Vagina (tissue), 2 donors: Measurements from ENCODE around the gene SCUBE1. TPM values are rescaled to one million over a fixed set of nuclear protein-coding genes. Genes with fewer than 3 reads are reported as not detected.

Experiments
- DNase-seq, 2 donors: peaks; one replicate each; pipeline ENCODE4 v3.0.0-alpha.2; 2017; ENCODE audit errors: extremely low spot score in 2 of 2
- H3K27ac ChIP-seq: fragments of 200-600 bp; sonication (generic); one replicate; pipeline ENCODE4 v1.5.1; 2019
- H3K27me3 ChIP-seq: fragments of 200-600 bp; sonication (generic); one replicate; pipeline ENCODE4 v1.5.1; 2019
- H3K36me3 ChIP-seq, 2 donors: fragments of 200-600 bp; sonication (generic); one replicate each; pipeline ENCODE4 v1.5.1; 2017 to 2019
- H3K4me1 ChIP-seq: fragments of 200-600 bp; sonication (generic); one replicate; pipeline ENCODE4 v1.5.1; 2019
- H3K4me3 ChIP-seq, 2 donors: fragments of 200-600 bp; sonication (generic); 1 replicate in 1 of 2; 2 replicates in 1 of 2; pipeline ENCODE4 v1.5.1; 2016 to 2019
- H3K9me3 ChIP-seq: fragments of 200-600 bp; sonication (generic); one replicate; pipeline ENCODE4 v1.5.1; 2019
- POLR2A ChIP-seq, 2 donors: fragments of 450-650 bp; IDR thresholded peaks; one replicate each; pipeline ENCODE4 v1.6.1; 2017; ENCODE audit warnings: antibody characterized with exemption in 2 of 2, mild to moderate bottlenecking in 2 of 2, moderate library complexity in 2 of 2
- POLR2AphosphoS5 ChIP-seq, 2 donors: sonication (generic); formaldehyde crosslinking; IDR thresholded peaks; one replicate each; pipeline ENCODE4 v1.9.0; 2017; ENCODE audit warnings: antibody characterized with exemption in 2 of 2, mild to moderate bottlenecking in 2 of 2, low read depth in 1 of 2; ENCODE audit not compliant: insufficient read depth in 1 of 2
- intact Hi-C: fragments of 100-400 bp; cut with DNase I; formaldehyde crosslinking; loops from one replicate; pipeline ENCODE4 v1.15.1; 2023
- total RNA-seq: library from RNA; depleted of rRNA; stranded (reverse); fragments of >200 nt; gene quantifications from one replicate; pipeline ENCODE4 v1.2.3, GENCODE V29; 2016
- TF ChIP-seq, protein P1 (sequence below), 3 experiments: fragments of 450-650 bp in 2 of 3; fragments of 200-600 bp in 1 of 3; sonication (generic) in 1 of 3; IDR thresholded peaks; one replicate each; pipeline ENCODE4 v1.5.1; 2017 to 2019; ENCODE audit warnings: antibody characterized with exemption in 3 of 3, mild to moderate bottlenecking in 2 of 3, moderate library complexity in 2 of 3

SCUBE1 gene
- total RNA-seq, 1 donor from 2014 or later, result 6.9 TPM

GRCh38 chr22:43303751-43304150 is 39.4 kb downstream of the SCUBE1 start:
- TF ChIP-seq POLR2A (IDR thresholded peaks at IDR 0.05), result no peak
- TF ChIP-seq, protein P1, sequence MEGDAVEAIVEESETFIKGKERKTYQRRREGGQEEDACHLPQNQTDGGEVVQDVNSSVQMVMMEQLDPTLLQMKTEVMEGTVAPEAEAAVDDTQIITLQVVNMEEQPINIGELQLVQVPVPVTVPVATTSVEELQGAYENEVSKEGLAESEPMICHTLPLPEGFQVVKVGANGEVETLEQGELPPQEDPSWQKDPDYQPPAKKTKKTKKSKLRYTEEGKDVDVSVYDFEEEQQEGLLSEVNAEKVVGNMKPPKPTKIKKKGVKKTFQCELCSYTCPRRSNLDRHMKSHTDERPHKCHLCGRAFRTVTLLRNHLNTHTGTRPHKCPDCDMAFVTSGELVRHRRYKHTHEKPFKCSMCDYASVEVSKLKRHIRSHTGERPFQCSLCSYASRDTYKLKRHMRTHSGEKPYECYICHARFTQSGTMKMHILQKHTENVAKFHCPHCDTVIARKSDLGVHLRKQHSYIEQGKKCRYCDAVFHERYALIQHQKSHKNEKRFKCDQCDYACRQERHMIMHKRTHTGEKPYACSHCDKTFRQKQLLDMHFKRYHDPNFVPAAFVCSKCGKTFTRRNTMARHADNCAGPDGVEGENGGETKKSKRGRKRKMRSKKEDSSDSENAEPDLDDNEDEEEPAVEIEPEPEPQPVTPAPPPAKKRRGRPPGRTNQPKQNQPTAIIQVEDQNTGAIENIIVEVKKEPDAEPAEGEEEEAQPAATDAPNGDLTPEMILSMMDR (IDR thresholded peaks at IDR 0.05), result no peak
- no peak for TF ChIP-seq POLR2AphosphoS5 (IDR thresholded peaks at IDR 0.05; ENCODE audit: insufficient read depth in 1 of 2, low read depth in 1 of 2)
- no peaks in the 10 kb centered on the region for H3K27me3 ChIP-seq
- no peak for DNase-seq
- H3K4me3 ChIP-seq, result no peak overlapping the region
- no peak overlapping the region for H3K27ac ChIP-seq
- no peaks in the 10 kb centered on the region for H3K36me3 ChIP-seq
- intact Hi-C loops, result no loop called here
- H3K4me1 ChIP-seq, result no peaks in the 10 kb centered on the region
- no peaks in the 10 kb centered on the region for H3K9me3 ChIP-seq

DNA sequence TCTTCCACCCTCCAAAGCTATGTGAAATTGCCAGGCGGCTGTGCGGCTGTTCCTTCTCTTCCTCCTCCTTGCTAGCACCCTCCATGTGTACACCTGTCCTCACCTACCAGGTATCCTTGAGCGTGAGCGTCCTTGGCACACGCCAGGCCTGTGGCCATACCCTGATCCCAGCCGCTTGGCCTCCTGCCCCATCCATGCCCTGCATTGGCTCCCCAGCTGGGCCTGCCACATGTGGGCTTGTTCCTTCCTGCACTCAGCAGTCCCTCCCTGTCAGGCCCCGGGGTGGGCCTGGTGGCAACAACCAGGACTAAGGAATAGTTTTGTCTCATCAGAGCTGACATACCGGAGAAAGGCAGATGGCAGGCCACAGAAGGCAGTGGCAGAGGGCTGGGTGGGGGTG is 40.0 kb downstream of the SCUBE1 start:
- TF ChIP-seq POLR2A (IDR thresholded peaks at IDR 0.05), result no peak
- no peaks in the 10 kb centered on the region for H3K4me1 ChIP-seq
- intact Hi-C loops, result no loop called here
- H3K27ac ChIP-seq, result no peak overlapping the region
- H3K9me3 ChIP-seq, result no peaks in the 10 kb centered on the region
- no peaks in the 10 kb centered on the region for H3K27me3 ChIP-seq
- no peak for DNase-seq
- H3K36me3 ChIP-seq, result no peaks in the 10 kb centered on the region
- H3K4me3 ChIP-seq, result no peak overlapping the region

DNA sequence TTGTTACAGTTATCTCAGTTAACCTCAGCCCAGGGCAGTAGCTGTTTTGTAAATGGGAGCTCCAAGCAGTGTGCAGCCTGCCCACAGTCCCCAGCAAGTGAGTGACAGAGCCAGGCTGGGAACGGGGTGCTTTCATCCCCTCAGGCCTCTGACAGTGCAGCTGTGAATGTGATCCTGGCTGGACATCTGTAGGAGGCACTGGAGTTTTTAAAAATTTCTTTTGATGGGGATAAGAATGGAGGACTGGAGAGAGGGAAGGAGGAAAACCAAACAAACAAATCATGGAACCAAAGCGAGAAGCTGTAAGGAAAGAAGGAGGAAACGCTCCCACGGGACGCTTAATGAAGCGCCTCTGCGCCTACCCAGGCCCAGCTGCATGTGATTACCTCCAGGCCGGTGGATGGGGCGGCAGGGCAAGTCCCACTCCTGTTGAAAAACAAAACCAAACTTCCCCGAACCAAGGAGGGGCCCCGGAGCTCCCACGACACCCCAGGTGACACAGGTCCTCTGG is 40.6 kb downstream of the SCUBE1 start:
- intact Hi-C loops, result no loop called here
- Histone ChIP-seq H3K27me3 (no peaks in the 10 kb centered on the region), H3K36me3 (no peaks in the 10 kb centered on the region), H3K4me1 (no peaks in the 10 kb centered on the region), H3K4me3 (no peak overlapping the region), H3K9me3 (no peaks in the 10 kb centered on the region), H3K27ac (no peak overlapping the region)
- TF ChIP-seq POLR2AphosphoS5 (IDR thresholded peaks at IDR 0.05; ENCODE audit: insufficient read depth in 1 of 2, low read depth in 1 of 2), result no peak
- DNase-seq, result no peak

DNA sequence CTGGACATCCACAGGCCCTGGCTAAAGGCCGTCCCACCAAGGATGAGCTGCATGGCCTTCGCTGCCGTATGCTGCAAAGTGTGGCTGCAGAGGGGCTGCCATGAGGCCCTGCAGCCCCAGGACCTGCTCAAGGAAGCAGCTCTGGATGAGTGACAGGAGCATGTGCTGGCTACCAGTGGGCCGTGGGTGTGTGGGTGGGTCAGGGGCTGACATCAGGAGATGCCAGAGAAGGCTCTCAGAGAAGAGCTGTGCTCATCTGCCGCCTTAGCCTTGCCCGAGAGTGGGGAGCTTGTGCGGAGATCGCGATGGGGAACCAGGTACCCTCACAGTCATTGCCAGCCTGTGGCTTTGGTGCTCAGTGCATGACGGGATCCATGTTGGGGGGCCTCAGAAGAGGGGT is 41.3 kb downstream of the SCUBE1 start:
- H3K36me3 ChIP-seq, result no peaks in the 10 kb centered on the region
- no peaks in the 10 kb centered on the region for H3K9me3 ChIP-seq
- no peaks in the 10 kb centered on the region for H3K27me3 ChIP-seq
- no peak overlapping the region for H3K27ac ChIP-seq
- no peak overlapping the region for H3K4me3 ChIP-seq
- H3K4me1 ChIP-seq, result peaks cover 7% of the 10 kb centered on the region
- DNase-seq, result no peak
- TF ChIP-seq, protein P1 (IDR thresholded peaks at IDR 0.05), result no peak
- TF ChIP-seq POLR2AphosphoS5 (IDR thresholded peaks at IDR 0.05; ENCODE audit: insufficient read depth in 1 of 2, low read depth in 1 of 2) (no peak), POLR2A (IDR thresholded peaks at IDR 0.05) (no peak)
- intact Hi-C loops, result no loop called here

DNA sequence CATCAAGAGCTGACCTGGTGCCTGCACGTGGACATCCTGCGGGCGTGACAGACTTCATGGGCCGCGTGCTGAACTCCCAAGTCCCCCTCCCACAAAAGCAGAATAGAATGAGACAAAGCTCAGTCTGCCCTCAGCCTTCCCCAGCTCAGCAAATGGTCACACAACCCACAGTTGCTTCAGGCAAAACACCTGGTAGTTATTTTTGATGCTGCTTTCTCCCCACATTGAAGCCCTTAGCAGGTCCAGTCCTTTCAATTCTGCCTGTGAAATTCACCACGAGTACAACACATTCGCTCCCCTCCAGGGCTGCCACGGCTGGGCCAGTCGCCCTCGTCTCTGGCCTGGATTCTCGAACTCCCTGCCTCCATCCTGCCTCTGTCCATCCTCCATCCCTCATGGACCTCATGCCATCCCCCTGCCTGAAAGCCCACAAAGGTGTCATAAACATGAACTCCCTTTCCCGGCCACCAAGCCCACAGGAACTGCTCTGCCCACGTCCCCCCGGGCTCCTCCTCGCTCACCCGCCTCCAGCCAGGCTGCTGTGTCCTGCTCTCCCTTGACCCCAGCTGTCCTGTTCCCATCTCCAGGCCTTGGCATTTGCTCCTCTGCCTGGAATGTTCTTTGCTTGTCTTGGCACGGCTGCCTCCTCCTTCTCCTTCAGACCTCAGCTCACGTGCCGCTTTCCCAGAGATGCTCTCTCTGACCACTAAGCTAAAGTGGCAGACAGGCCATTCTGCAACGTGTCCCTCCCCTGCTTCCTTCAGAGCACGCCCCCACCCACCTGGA is 42.1 kb downstream of the SCUBE1 start:
- DNase-seq, result no peak
- TF ChIP-seq, protein P1 (IDR thresholded peaks at IDR 0.05), result no peak
- TF ChIP-seq POLR2AphosphoS5 (IDR thresholded peaks at IDR 0.05; ENCODE audit: insufficient read depth in 1 of 2, low read depth in 1 of 2) (no peak), POLR2A (IDR thresholded peaks at IDR 0.05) (no peak)
- H3K4me1 ChIP-seq, result peaks cover 14% of the 10 kb centered on the region
- no peak overlapping the region for H3K4me3 ChIP-seq
- no peaks in the 10 kb centered on the region for H3K9me3 ChIP-seq
- no peaks in the 10 kb centered on the region for H3K27me3 ChIP-seq
- intact Hi-C loops, result no loop called here
- no peak overlapping the region for H3K27ac ChIP-seq
- H3K36me3 ChIP-seq, result no peaks in the 10 kb centered on the region

DNA sequence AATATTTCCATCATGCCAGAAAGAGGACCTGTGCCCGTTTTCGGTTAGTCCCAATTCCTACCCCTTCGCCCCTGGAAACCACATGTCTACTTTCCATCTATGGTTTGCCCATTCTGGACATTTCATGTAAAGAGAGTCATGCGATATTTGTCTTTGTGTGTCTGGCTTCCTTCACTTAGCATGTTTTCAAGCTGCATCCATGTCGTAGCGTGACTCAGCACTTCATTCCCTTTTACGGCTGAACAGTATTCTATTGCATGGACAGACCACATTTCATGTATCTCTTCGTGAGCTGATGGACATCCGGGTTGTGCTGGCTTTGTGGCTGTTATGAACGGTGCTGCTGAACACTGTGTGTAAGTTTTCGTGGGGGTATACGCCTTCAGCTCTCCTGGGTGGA is 43.4 kb downstream of the SCUBE1 start:
- intact Hi-C loops, result no loop called here
- no peaks in the 10 kb centered on the region for H3K27me3 ChIP-seq
- H3K27ac ChIP-seq, result no peak overlapping the region
- H3K4me3 ChIP-seq, result no peak overlapping the region
- H3K9me3 ChIP-seq, result no peaks in the 10 kb centered on the region
- H3K4me1 ChIP-seq, result peaks cover 27% of the 10 kb centered on the region
- no peak for DNase-seq
- TF ChIP-seq, protein P1 (IDR thresholded peaks at IDR 0.05), result no peak
- TF ChIP-seq POLR2A (IDR thresholded peaks at IDR 0.05), result no peak
- no peak for TF ChIP-seq POLR2AphosphoS5 (IDR thresholded peaks at IDR 0.05; ENCODE audit: insufficient read depth in 1 of 2, low read depth in 1 of 2)
- H3K36me3 ChIP-seq, result no peaks in the 10 kb centered on the region
